ENCODE results near the gene EVC2. TPM values are rescaled to one million over a fixed set of nuclear protein-coding genes. Genes with fewer than 3 reads are reported as not detected.

Gene EVC2
- total and polyA plus RNA-seq, 2 donors (not counting 1 experiment from before 2014, with no cell fraction given): 1.4 to 16.5 TPM

- TF ChIP-seq CTCF (conservative IDR thresholded peaks at IDR 0.05 in 1 of 2, IDR thresholded peaks at IDR 0.05 in 1 of 2; ENCODE audit: low read depth in 1 of 2, low read length in 2 of 2) (no peak), EZH2 (IDR thresholded peaks at IDR 0.05; ENCODE audit: low read length, missing control alignments) (no peak)
- Histone ChIP-seq H3K9me3 (ENCODE audit: control insufficient read depth, insufficient read depth, low read depth, low read length) (no peaks in the 10 kb centered on the region), H3K27ac (ENCODE audit: insufficient read depth, low read length) (no peak overlapping the region), H3K4me1 (ENCODE audit: control insufficient read depth, extremely low read depth, insufficient read depth, low read length) (no peaks in the 10 kb centered on the region), H3K27me3 (ENCODE audit: control insufficient read depth, insufficient read depth, low read length) (no peaks in the 10 kb centered on the region), H3K36me3 (ENCODE audit: control insufficient read depth, insufficient read depth, low read length) (peaks cover 4% of the 10 kb centered on the region), H3K79me2 (ENCODE audit: control insufficient read depth, insufficient read depth, low read length) (no peaks in the 10 kb centered on the region), H3K4me3 (replicated peaks in 1 of 4; ENCODE audit: control extremely low read depth in 1 of 4, insufficient read depth in 1 of 4, low read depth in 3 of 4, low read length in 4 of 4) (no peak overlapping the region), H2AFZ (ENCODE audit: low read length) (no peak overlapping the region), H3K4me2 (ENCODE audit: extremely low read depth, insufficient read depth, low read length) (no peak overlapping the region), H4K20me1 (ENCODE audit: control insufficient read depth, extremely low read depth, insufficient read depth, low read length) (no peaks in the 10 kb centered on the region), H3K9ac (ENCODE audit: insufficient read depth, low read length) (no peak overlapping the region)
- DNase-seq (ENCODE audit: low read depth in 2 of 2): no peak
These were observed 134.0 kb downstream of the EVC2 start for GRCh38 chr4:5574386-5574785.

GRCh38 chr4:5573965-5574364 lies 134.4 kb downstream of the EVC2 start:
- Histone ChIP-seq H3K36me3 (ENCODE audit: control insufficient read depth, insufficient read depth, low read length) (peaks cover 4% of the 10 kb centered on the region), H3K4me2 (ENCODE audit: extremely low read depth, insufficient read depth, low read length) (no peak overlapping the region), H3K9ac (ENCODE audit: insufficient read depth, low read length) (no peak overlapping the region), H3K27me3 (ENCODE audit: control insufficient read depth, insufficient read depth, low read length) (no peaks in the 10 kb centered on the region), H3K79me2 (ENCODE audit: control insufficient read depth, insufficient read depth, low read length) (no peaks in the 10 kb centered on the region), H2AFZ (ENCODE audit: low read length) (no peak overlapping the region), H3K27ac (ENCODE audit: insufficient read depth, low read length) (no peak overlapping the region), H3K4me1 (ENCODE audit: control insufficient read depth, extremely low read depth, insufficient read depth, low read length) (no peaks in the 10 kb centered on the region), H3K9me3 (ENCODE audit: control insufficient read depth, insufficient read depth, low read depth, low read length) (no peaks in the 10 kb centered on the region), H4K20me1 (ENCODE audit: control insufficient read depth, extremely low read depth, insufficient read depth, low read length) (no peaks in the 10 kb centered on the region), H3K4me3 (replicated peaks in 1 of 4; ENCODE audit: control extremely low read depth in 1 of 4, insufficient read depth in 1 of 4, low read depth in 3 of 4, low read length in 4 of 4) (no peak overlapping the region)
- DNase-seq (ENCODE audit: low read depth in 2 of 2): no peak
- no peak for TF ChIP-seq EZH2 (IDR thresholded peaks at IDR 0.05; ENCODE audit: low read length, missing control alignments)
- no peak for TF ChIP-seq CTCF (conservative IDR thresholded peaks at IDR 0.05 in 1 of 2, IDR thresholded peaks at IDR 0.05 in 1 of 2; ENCODE audit: low read depth in 1 of 2, low read length in 2 of 2)

GRCh38 chr4:5572751-5573150 lies 135.6 kb downstream of the EVC2 start:
- H3K79me2 ChIP-seq (ENCODE audit: control insufficient read depth, insufficient read depth, low read length): no peaks in the 10 kb centered on the region
- no peaks in the 10 kb centered on the region for H4K20me1 ChIP-seq (ENCODE audit: control insufficient read depth, extremely low read depth, insufficient read depth, low read length)
- no peak overlapping the region for H3K9ac ChIP-seq (ENCODE audit: insufficient read depth, low read length)
- no peak overlapping the region for H3K4me2 ChIP-seq (ENCODE audit: extremely low read depth, insufficient read depth, low read length)
- no peaks in the 10 kb centered on the region for H3K27me3 ChIP-seq (ENCODE audit: control insufficient read depth, insufficient read depth, low read length)
- H3K27ac ChIP-seq (ENCODE audit: insufficient read depth, low read length): no peak overlapping the region
- H3K9me3 ChIP-seq (ENCODE audit: control insufficient read depth, insufficient read depth, low read depth, low read length): no peaks in the 10 kb centered on the region
- peaks cover 5% of the 10 kb centered on the region for H3K36me3 ChIP-seq (ENCODE audit: control insufficient read depth, insufficient read depth, low read length)
- no peak overlapping the region for H2AFZ ChIP-seq (ENCODE audit: low read length)
- H3K4me3 ChIP-seq (replicated peaks in 1 of 4; ENCODE audit: control extremely low read depth in 1 of 4, insufficient read depth in 1 of 4, low read depth in 3 of 4, low read length in 4 of 4): no peak overlapping the region
- DNase-seq (ENCODE audit: low read depth in 2 of 2): no peak
- TF ChIP-seq CTCF (conservative IDR thresholded peaks at IDR 0.05 in 1 of 2, IDR thresholded peaks at IDR 0.05 in 1 of 2; ENCODE audit: low read depth in 1 of 2, low read length in 2 of 2): no peak
- TF ChIP-seq EZH2 (IDR thresholded peaks at IDR 0.05; ENCODE audit: low read length, missing control alignments): no peak
- H3K4me1 ChIP-seq (ENCODE audit: control insufficient read depth, extremely low read depth, insufficient read depth, low read length): no peaks in the 10 kb centered on the region
